B cell (primary cell): ENCODE measurements around the gene FMNL2. TPM values are rescaled to one million over a fixed set of nuclear protein-coding genes. Genes with fewer than 3 reads are reported as not detected.

Experiments used
- ATAC-seq: fragments of 200-7000 bp; cut with Tn5 transposase; one replicate; pipeline ENCODE4 v1.10.0; 2021; ENCODE audit warnings: low read depth, mild to moderate bottlenecking, moderate number of reproducible peaks, moderate library complexity
- CTCF ChIA-PET: fragments of 350-600 bp; sonication (Branson Sonifier 250); formaldehyde crosslinking; loops from one replicate; lab custom pipeline; 2021; ENCODE audit warnings: antibody characterized with exemption, inconsistent platforms; lab: Charles Lee
- POLR2A ChIA-PET: fragments of 350-600 bp; sonication (Branson Sonifier 250); formaldehyde crosslinking; loops from one replicate; lab custom pipeline; 2021; ENCODE audit warnings: antibody characterized with exemption; lab: Charles Lee
- DNase-seq: peaks from one replicate; pipeline ENCODE4 v3.0.0; 2013
- H2AFZ ChIP-seq: 2 replicates; pipeline ENCODE4 v1.6.1; 2012; ENCODE audit warnings: mild to moderate bottlenecking, low read depth, low read length; ENCODE audit not compliant: insufficient read depth, poor library complexity, severe bottlenecking
- H3K27ac ChIP-seq, 2 donors: 1 replicate in 1 of 2; 2 replicates in 1 of 2; pipeline ENCODE4 v1.5.1; 2012 to 2013; ENCODE audit warnings: low read length in 2 of 2, mild to moderate bottlenecking in 2 of 2, moderate library complexity in 1 of 2
- H3K27me3 ChIP-seq, 4 experiments: fragments of 200-600 bp in 1 of 4; sonication (generic) in 1 of 4; replicated peaks in 1 of 4; 1 replicate in 2 of 4; 2 replicates in 2 of 4; pipeline versions ENCODE4 v1.6.1 to v1.7.0; 2013 to 2016; ENCODE audit warnings: low read length in 3 of 4, mild to moderate bottlenecking in 2 of 4, mixed read lengths in 1 of 4, moderate library complexity in 1 of 4; ENCODE audit not compliant: insufficient read depth in 4 of 4, control insufficient read depth in 3 of 4; ENCODE audit errors: control extremely low read depth in 1 of 4
- H3K36me3 ChIP-seq, 2 experiments: replicated peaks in 1 of 2; 1 replicate in 1 of 2; 2 replicates in 1 of 2; pipeline versions ENCODE4 v1.6.1 to v1.7.1; 2013; ENCODE audit warnings: low read length in 1 of 2; ENCODE audit not compliant: insufficient read depth in 2 of 2, control insufficient read depth in 1 of 2; ENCODE audit errors: control extremely low read depth in 1 of 2, extremely low read depth in 1 of 2
- H3K4me1 ChIP-seq, 2 donors: fragments of 200-600 bp in 1 of 2; sonication (generic) in 1 of 2; 1 replicate in 1 of 2; 2 replicates in 1 of 2; pipeline versions ENCODE4 v1.5.1 to v1.6.1; 2013 to 2017; ENCODE audit warnings: low read length in 2 of 2; ENCODE audit not compliant: control insufficient read depth in 2 of 2, insufficient read depth in 2 of 2
- H3K4me2 ChIP-seq: replicated peaks from 2 replicates; pipeline ENCODE3; 2012; ENCODE audit warnings: mild to moderate bottlenecking, low read depth, low read length; ENCODE audit not compliant: poor library complexity, severe bottlenecking
- H3K4me3 ChIP-seq, 5 experiments: fragments of 200-600 bp in 1 of 5; sonication (generic) in 1 of 5; 1 replicate in 3 of 5; 2 replicates in 2 of 5; pipeline versions ENCODE4 v1.5.1 to v1.7.0; 2011 to 2016; ENCODE audit warnings: low read length in 4 of 5, mild to moderate bottlenecking in 4 of 5, low read depth in 2 of 5, control low read depth in 1 of 5, moderate library complexity in 1 of 5; ENCODE audit not compliant: insufficient read depth in 1 of 5; ENCODE audit errors: control extremely low read depth in 1 of 5, extremely low read depth in 1 of 5
- H3K79me2 ChIP-seq: fragments of 200-600 bp; sonication (generic); one replicate; pipeline ENCODE4 v1.6.0; 2016; ENCODE audit warnings: low read length; ENCODE audit not compliant: control insufficient read depth, insufficient read depth
- H3K9ac ChIP-seq: fragments of 200-600 bp; sonication (generic); 2 replicates; pipeline ENCODE4 v1.6.1; 2017; ENCODE audit warnings: mild to moderate bottlenecking, low read length, moderate library complexity
- H3K9me3 ChIP-seq, 3 donors: one replicate each; pipeline versions ENCODE4 v1.6.1 to v1.7.1; 2013; ENCODE audit warnings: low read length in 2 of 3; ENCODE audit not compliant: control insufficient read depth in 2 of 3, insufficient read depth in 1 of 3; ENCODE audit errors: control extremely low read depth in 1 of 3
- H4K20me1 ChIP-seq: 2 replicates; pipeline ENCODE4 v1.6.0; 2012; ENCODE audit warnings: mild to moderate bottlenecking, low read length; ENCODE audit not compliant: insufficient read depth, control insufficient read depth, poor library complexity, severe bottlenecking
- H3K27ac Mint-ChIP-seq: one replicate; pipeline ENCODE4 v1.8.0; 2021; ENCODE audit warnings: mixed read lengths
- H3K27me3 Mint-ChIP-seq: one replicate; pipeline ENCODE4 v1.8.0; 2021; ENCODE audit warnings: mixed read lengths
- H3K4me1 Mint-ChIP-seq: one replicate; pipeline ENCODE4 v1.8.0; 2021; ENCODE audit warnings: mixed read lengths
- H3K4me3 Mint-ChIP-seq: one replicate; pipeline ENCODE4 v1.8.0; 2021; ENCODE audit warnings: mixed read lengths
- H3K9me3 Mint-ChIP-seq: one replicate; pipeline ENCODE4 v1.8.0; 2022; ENCODE audit warnings: mixed read lengths; ENCODE audit not compliant: insufficient read depth
- CTCF ChIP-seq: fragments of 200-600 bp; IDR thresholded peaks from one replicate; pipeline ENCODE4 v1.8.0; 2022; ENCODE audit warnings: antibody characterized with exemption, mild to moderate bottlenecking
- EZH2 ChIP-seq: IDR thresholded peaks from 2 replicates; pipeline ENCODE4 v1.6.1; 2012; ENCODE audit warnings: borderline replicate concordance, low read depth, mild to moderate bottlenecking, moderate library complexity, low read length; ENCODE audit not compliant: insufficient read depth, poor library complexity, severe bottlenecking
- WGBS: methylation state at CpG from one replicate; pipeline ENCODE4 v1.1.5; 2013; ENCODE audit warnings: missing lambda C conversion rate; ENCODE audit not compliant: insufficient coverage; 5-methylcytosine and 5-hydroxymethylcytosine counted together
- intact Hi-C: fragments of 100-400 bp; cut with micrococcal nuclease; formaldehyde crosslinking; loops from one replicate; pipeline ENCODE4 v1.10.0; 2022
- polyA plus RNA-seq: library from polyadenylated mRNA; depleted of rRNA; stranded (reverse); fragments of >200 nt; gene quantifications from 2 replicates; pipeline ENCODE4 v1.2.3, GENCODE V29; 2012
- total RNA-seq, 2 donors: library from RNA; stranded (reverse); fragments of 120-200 nt in 1 of 2; gene quantifications; 1 replicate in 1 of 2; 2 replicates in 1 of 2; pipeline versions ENCODE4 v1.2.3 to v1.2.4, GENCODE V29; 2013 to 2022

Gene FMNL2
- total and polyA plus RNA-seq, 2 donors (not counting 1 experiment from before 2014, with no cell fraction given), result 0.73 to 8.8 TPM

- H3K9ac ChIP-seq, result no peak overlapping the region
- H3K27ac Mint-ChIP-seq, result no peak overlapping the region
- no peak overlapping the region for H3K4me3 ChIP-seq
- H3K36me3 ChIP-seq, result no peaks in the 10 kb centered on the region
- DNase-seq (no peak), ATAC-seq (no peak)
- peaks cover 5 to 12% of the 10 kb centered on the region in 2 donors for H3K4me1 ChIP-seq
- H4K20me1 ChIP-seq, result no peaks in the 10 kb centered on the region
- H2AFZ ChIP-seq, result no peak overlapping the region
- H3K9me3 ChIP-seq, result no peaks in the 10 kb centered on the region
- no peak overlapping the region for H3K4me3 Mint-ChIP-seq
- H3K79me2 ChIP-seq, result no peaks in the 10 kb centered on the region
- TF ChIP-seq EZH2, result no peak
- CTCF ChIA-PET, result no interaction called here
- no peaks in the 10 kb centered on the region for H3K27me3 ChIP-seq
- no peaks in the 10 kb centered on the region for H3K27me3 Mint-ChIP-seq
- no peak overlapping the region for H3K4me2 ChIP-seq
- no peaks in the 10 kb centered on the region for H3K9me3 Mint-ChIP-seq
- intact Hi-C loops, result no loop called here
- peaks cover 26% of the 10 kb centered on the region for H3K4me1 Mint-ChIP-seq
- H3K27ac ChIP-seq, result no peak overlapping the region
- WGBS, result 100% methylated on average over 2 of the region's 2 CpGs
- POLR2A ChIA-PET, result no interaction called here
Observed at GRCh38 chr2:152562198-152562884, 227.4 kb downstream of the FMNL2 start.

GRCh38 chr2:152563764-152564163, 228.8 kb downstream of the FMNL2 start:
- H3K27ac Mint-ChIP-seq, result no peak overlapping the region
- H3K4me1 ChIP-seq, result peaks cover 5 to 12% of the 10 kb centered on the region in 2 donors
- no peaks in the 10 kb centered on the region for H3K79me2 ChIP-seq
- H3K27ac ChIP-seq, result no peak overlapping the region
- intact Hi-C loops, result no loop called here
- no peak overlapping the region for H3K4me3 Mint-ChIP-seq
- 100% methylated on average over 2 of the region's 5 CpGs for WGBS
- no peaks in the 10 kb centered on the region for H4K20me1 ChIP-seq
- no peaks in the 10 kb centered on the region for H3K27me3 Mint-ChIP-seq
- no peaks in the 10 kb centered on the region for H3K27me3 ChIP-seq
- H3K9me3 Mint-ChIP-seq, result no peaks in the 10 kb centered on the region
- peaks cover 24% of the 10 kb centered on the region for H3K4me1 Mint-ChIP-seq
- no peak for DNase-seq
- TF ChIP-seq EZH2, result no peak
- TF ChIP-seq CTCF, result no peak
- H3K9me3 ChIP-seq, result no peaks in the 10 kb centered on the region
- no peak for ATAC-seq
- H3K4me2 ChIP-seq, result no peak overlapping the region
- no peak overlapping the region for H2AFZ ChIP-seq
- H3K36me3 ChIP-seq, result no peaks in the 10 kb centered on the region
- no peak overlapping the region for H3K4me3 ChIP-seq
- POLR2A ChIA-PET, result no interaction called here
- H3K9ac ChIP-seq, result no peak overlapping the region
- CTCF ChIA-PET, result no interaction called here
